Measurements from ENCODE around the gene POP7. TPM values are rescaled to one million over a fixed set of nuclear protein-coding genes. Genes with fewer than 3 reads are reported as not detected.

The POP7 gene
- total RNA-seq, 6 experiments from 2014 or later: 30.2 to 42.2 (median 34.4) TPM

GRCh38 chr7:100681491-100682227 lies 24.3 kb upstream of the POP7 start:
- Mint-ChIP-seq H3K4me1 (ENCODE audit: low read depth) (peaks cover 28% of the 10 kb centered on the region; the same call in 1 of the 2 replicates), H3K9me3 (no peaks in the 10 kb centered on the region), H3K36me3 (ENCODE audit: low read depth) (peaks cover 17% of the 10 kb centered on the region; the same call in 1 of the 2 replicates), H3K4me3 (no peak overlapping the region), H3K27me3 (ENCODE audit: insufficient read depth) (peaks cover 7% of the 10 kb centered on the region), H3K27ac (no peak overlapping the region; the same call in 1 of the 2 replicates)
- no peak for DNase-seq
- no peak for TF ChIP-seq CTCF (IDR thresholded peaks at IDR 0.05)

GRCh38 chr7:100682228-100682741 lies 23.6 kb upstream of the POP7 start:
- DNase-seq: peak; percentile 43
- Mint-ChIP-seq H3K27me3 (ENCODE audit: insufficient read depth) (peaks cover 7% of the 10 kb centered on the region), H3K9me3 (no peaks in the 10 kb centered on the region), H3K36me3 (ENCODE audit: low read depth) (peaks cover 17% of the 10 kb centered on the region; the same call in 1 of the 2 replicates), H3K27ac (no peak overlapping the region; the same call in 1 of the 2 replicates), H3K4me1 (ENCODE audit: low read depth) (peaks cover 27% of the 10 kb centered on the region; the same call in 1 of the 2 replicates), H3K4me3 (no peak overlapping the region; the same call in 1 of the 2 replicates)
- TF ChIP-seq CTCF (IDR thresholded peaks at IDR 0.05): no peak

DNA sequence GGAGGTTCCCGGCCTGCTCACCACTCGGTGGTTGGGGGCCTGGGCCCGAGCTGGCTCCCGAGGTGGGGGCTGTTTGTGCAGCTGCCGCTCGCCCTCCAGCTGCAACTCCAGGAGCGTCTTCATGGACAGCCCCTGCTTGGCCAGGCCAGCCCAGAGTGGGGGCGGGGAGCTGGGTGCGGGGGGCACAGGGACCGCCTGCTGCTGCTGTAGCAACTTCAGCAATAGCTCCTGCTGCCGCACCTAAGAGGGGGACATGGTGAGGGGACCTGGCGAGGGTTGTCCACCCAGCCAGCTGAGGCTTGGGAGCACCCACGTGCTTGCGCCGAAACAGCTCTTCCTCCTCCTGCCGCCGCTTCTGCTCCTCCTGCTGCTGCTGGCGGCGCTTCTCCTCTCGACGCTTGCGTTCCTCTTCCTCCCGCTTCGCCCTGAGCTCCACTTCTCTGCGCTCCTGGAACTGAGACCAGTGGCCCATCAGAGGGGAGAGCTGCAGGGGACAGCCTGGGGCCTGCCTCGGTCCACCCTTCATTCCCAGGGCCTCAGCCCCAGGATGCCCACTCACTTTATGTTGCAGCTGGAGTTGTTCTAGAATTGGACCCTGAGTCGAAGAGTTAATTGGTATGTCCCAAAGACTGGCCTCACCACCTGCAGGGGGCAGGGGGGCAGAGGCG lies 22.8 kb upstream of the POP7 start:
- DNase-seq: no peak
- Mint-ChIP-seq H3K9me3 (no peaks in the 10 kb centered on the region), H3K36me3 (ENCODE audit: low read depth) (peaks cover 13% of the 10 kb centered on the region; the same call in 1 of the 2 replicates), H3K4me1 (ENCODE audit: low read depth) (peaks cover 29% of the 10 kb centered on the region), H3K4me3 (no peak overlapping the region), H3K27me3 (ENCODE audit: insufficient read depth) (peaks cover 4% of the 10 kb centered on the region), H3K27ac (no peak overlapping the region)
- no peak for TF ChIP-seq CTCF (IDR thresholded peaks at IDR 0.05)

DNA sequence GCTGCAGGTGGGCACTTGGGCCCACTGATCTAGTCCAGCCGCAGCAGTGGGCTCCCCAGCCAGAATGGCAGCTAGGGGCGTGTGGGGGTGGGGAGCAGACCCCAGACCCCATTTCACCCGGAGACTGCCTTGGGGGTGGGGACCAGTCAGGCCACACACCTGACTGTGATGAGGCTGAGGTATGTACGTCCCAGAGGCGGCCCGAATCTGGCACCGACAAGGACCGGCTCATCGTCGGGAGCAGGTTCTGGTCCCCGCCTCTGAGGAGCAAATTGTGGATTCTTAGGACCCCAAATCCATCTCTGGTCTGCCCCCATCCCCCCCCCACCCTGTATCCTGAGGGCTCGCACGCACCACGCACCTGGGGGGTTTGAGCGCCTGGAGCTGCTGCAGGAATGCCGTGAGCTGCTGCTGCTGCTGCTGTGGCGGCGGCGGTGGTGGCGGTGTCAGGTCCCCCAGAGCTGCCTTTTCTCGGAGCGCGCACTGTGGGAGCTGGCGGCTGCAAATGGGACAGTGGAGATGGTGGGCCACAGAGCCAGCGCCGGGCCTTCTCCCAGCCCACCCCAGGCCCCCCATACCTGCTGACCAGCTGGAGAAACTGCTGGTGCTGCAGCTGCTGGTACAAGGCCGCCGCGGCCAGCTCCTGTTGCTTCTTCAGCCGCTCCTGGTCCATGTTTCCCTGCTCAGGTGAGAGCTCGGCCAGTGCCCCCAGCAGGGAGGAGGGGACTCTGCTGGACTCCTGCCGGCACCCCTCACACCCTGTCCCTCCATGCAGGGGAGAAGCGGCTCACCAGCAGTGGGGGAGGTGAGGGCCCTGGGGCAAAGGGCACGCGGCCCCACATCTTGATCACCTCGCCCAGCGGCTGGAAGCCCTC lies 22.0 kb upstream of the POP7 start:
- no peak overlapping the region for H3K27ac Mint-ChIP-seq

More for the DNA sequence above, 22.0 kb upstream of the POP7 start:
- no peaks in the 10 kb centered on the region for H3K9me3 Mint-ChIP-seq
- no peak for DNase-seq
- H3K36me3 Mint-ChIP-seq (ENCODE audit: low read depth): peaks cover 9% of the 10 kb centered on the region; the same call in 1 of the 2 replicates
- H3K4me1 Mint-ChIP-seq (ENCODE audit: low read depth): peaks cover 35% of the 10 kb centered on the region
- H3K4me3 Mint-ChIP-seq: no peak overlapping the region
- H3K27me3 Mint-ChIP-seq (ENCODE audit: insufficient read depth): peaks cover 3% of the 10 kb centered on the region
- TF ChIP-seq CTCF (IDR thresholded peaks at IDR 0.05): no peak

Measured in HFFc6 (cell line).